HK-2 (cell line): ENCODE measurements around the gene USF1.
"Not testable (repeated sequence)": the region's sequence is repeated elsewhere in the genome, so short reads cannot be mapped to it uniquely, and the experiment has no call there.

ENCODE experiments used
- DNase-seq: peaks from one replicate; pipeline ENCODE4 v3.0.0-alpha.2; 2018; ENCODE audit not compliant: unreplicated experiment

The USF1 gene

DNA sequence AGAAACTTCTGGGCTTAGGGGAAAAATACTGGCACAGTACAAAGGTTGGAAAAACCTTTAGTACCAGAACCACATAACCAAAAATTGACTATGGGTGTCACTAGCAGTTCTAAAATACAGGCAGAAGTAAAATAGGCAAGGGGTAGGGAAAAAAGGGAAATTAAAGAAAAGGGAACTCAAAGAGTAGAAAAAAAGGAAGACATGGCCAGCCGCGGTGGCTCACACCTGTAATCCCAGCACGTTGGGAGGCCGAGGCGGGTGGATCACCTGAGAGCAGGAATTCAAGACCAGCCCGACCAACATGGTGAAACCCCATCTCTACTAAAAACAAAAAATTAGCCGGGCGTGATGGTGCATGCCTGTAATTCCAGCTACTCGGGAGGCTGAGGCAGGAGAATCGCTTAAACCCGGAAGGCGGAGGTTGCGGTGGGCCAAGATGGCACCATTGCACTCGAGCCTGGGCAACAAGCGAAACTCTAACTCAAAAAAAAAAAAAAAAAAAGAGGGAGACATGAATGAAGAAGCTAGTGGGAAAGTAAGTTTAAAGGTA is 26.6 kb downstream of the USF1 start:
- not testable (repeated sequence) for DNase-seq

DNA sequence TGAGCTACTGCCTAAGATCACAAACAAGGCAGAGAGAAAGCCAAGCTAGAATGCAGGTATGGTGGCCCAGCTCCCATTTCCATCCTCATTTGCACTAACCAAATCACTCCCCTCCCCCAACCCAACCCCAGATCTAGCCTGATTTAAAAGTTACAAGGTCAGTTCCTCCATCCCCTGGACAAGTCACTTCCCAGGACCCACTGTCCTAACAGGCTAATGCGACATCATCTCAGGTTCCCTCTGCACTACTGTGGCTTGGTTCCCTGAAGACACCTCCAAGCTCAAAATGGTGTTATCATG is 27.2 kb downstream of the USF1 start:
- no peak for DNase-seq

DNA sequence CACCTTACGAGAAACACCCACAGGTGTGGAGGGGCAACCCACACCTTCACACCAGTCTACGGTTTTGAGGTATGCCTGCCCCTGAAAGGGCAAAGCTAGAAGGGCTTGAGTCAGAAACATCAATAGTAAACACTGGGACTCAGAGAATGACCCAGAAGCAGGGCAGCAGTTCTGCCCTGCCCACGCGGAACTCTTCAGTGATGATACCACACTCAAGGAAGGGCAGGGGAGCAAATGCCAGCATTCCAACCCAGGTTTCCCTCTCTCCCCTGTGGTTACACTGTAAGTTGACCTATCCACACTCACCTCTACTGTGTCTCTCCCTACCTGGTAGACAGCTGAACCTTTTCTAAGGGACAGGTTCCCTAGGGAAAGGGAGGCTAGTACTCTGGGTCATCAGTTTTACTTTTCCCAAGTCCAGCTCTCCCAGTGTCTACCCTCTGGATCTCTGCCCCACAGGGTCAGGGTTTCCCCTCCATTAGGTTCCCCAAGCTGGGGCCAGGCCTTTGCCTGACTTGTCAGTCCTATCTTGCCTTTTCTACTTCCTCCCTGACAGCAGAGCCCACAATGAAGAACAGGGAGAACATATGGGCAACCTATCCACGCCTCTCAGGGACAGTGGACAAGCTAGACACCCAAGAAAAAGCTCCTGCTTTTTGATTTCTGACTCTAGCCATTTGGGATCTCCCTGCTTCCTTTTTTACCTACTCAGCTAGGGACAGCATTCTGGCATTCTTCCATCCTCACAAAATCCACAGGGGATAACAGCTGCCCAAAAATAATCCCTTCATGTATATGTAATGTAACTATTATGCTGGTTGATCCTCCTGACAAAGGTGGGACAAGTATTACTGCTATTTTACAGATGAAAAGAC is 27.8 kb downstream of the USF1 start:
- no peak for DNase-seq

GRCh38 chr1:161017181-161017580 is 28.6 kb downstream of the USF1 start:
- not testable (repeated sequence) for DNase-seq

GRCh38 chr1:161016683-161017082 is 29.1 kb downstream of the USF1 start:
- DNase-seq = not testable (repeated sequence)

GRCh38 chr1:161013488-161014230 is 32.1 kb downstream of the USF1 start:
- DNase-seq = peak; percentile 74

- no peak for DNase-seq
Measured at GRCh38 chr1:161013131-161013487, 32.7 kb downstream of the USF1 start.

DNA sequence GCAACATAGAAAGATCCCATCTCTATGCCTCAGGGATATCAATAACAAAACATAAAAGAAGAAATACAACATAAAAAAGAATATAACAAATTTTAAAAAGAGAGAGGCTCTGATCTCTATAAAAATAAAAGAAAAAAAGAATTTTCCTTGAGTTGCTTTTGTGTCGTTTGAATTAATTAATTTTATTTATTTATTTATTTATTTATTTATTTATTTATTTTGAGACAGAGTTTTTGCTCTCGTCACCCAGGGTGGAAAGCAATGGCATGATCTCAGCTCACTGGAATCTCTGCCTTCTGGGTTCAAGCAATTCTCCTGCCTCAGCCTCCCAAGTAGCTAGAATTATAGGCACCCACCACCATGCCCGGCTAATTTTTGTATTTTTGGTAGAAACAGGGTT is 33.4 kb downstream of the USF1 start:
- DNase-seq = no peak

- DNase-seq = no peak
Measured at GRCh38 chr1:161009602-161010211, 36.1 kb downstream of the USF1 start.

DNA sequence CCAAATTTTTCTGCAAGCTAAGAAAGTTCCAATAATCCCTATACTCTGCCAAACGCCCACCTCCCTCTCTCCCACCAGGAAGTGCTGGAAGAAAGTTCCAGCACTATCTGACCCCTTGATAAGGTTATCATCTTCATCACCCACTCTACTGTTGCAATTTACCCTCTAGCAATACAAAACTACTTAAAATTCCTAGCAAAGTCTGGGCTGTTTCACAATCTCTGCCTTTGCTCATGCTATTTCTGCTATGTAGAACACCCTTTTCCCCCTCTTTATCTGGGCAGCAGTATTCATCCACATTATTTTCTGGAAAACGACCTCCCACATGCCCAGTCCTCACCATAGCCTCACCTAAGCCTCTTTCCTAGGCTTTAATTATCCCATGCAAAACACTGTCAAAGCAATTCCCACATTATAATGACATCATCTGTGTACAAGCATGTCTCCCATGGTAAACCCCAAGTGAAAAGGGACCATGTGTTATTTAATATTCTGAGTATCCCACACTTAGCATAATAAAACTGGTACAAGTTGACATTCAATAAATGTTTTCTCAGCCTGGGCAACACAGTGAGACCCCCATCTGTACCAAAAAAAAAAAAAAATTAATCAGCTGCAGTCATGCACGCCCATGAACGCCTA is 36.8 kb downstream of the USF1 start:
- DNase-seq = no peak

GRCh38 chr1:161007369-161007768 is 38.4 kb downstream of the USF1 start:
- no peak for DNase-seq

DNA sequence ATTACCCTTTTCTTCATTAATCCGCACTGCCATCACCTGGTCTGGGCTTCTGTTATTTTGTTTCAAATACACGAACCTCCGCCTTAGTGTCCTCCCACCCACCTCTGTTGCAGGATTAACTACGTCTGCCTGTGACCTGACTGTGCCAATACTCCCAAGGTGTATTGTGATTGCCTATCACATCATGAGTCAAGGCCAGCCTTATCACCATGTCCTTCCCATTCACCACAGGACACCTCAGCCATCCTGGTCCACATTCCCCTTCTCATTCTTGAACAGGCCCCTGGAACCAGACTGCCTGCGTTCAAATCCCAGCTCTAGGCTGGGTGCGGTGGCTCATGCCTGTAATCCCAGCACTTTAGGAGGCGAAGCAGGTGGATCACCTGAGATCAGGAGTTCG is 39.2 kb downstream of the USF1 start:
- no peak for DNase-seq

- no peak for DNase-seq
Measured at GRCh38 chr1:161001525-161001924, 44.3 kb downstream of the USF1 start.

DNA sequence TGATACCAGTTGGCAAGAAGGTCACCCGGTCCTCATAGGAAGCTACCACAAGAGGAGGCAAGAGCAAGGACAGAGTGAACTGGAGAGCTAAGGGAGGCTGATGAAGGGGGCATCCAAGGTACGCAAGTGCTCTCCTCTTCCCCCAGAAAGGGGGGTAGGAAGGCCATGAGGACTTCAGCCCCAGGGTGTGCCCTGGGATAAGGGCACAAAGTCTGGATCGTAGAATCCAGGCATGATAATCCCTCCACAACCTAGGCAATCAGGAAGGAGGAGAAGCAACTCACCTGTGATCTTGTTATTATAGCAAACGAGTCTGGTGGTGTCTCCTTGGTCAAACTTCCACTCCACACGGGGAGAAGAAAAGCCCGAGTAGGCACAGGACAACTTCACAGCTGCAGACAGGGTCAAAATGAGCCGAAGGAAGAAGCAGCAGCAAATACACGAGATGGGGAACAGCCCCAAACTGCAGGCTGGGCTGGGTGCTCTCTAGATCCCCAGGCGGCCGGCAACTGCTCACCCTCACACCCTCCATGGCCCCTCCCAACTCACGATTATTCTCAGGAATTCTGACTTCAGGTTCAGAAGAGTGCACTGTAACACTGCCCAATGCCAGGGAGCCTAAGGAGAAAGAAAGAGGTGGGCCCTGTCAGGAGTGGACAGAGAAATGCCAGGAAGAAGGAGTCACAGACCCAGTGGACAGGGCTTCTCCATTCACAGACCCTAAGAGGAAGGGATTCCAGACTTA is 44.9 kb downstream of the USF1 start:
- DNase-seq = no peak

DNA sequence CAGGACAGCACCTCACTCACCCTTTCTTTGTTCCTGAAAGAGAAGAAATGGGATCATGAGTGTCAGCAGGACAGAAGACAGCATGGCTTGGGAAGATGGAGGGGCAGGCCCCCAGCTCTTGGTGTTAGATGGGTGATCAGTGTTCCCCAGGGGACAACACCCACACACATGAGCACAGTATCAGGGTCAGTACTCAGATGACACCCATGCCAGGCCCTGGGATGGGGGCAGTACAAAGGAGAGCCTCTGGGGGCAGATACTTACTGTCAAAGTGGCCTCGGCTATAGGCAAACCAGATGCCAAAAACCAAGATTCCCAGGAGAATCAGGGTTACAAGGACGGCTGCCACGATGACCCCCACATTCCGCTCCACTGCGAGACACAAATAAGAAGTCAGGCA is 46.4 kb downstream of the USF1 start:
- no peak for DNase-seq

DNA sequence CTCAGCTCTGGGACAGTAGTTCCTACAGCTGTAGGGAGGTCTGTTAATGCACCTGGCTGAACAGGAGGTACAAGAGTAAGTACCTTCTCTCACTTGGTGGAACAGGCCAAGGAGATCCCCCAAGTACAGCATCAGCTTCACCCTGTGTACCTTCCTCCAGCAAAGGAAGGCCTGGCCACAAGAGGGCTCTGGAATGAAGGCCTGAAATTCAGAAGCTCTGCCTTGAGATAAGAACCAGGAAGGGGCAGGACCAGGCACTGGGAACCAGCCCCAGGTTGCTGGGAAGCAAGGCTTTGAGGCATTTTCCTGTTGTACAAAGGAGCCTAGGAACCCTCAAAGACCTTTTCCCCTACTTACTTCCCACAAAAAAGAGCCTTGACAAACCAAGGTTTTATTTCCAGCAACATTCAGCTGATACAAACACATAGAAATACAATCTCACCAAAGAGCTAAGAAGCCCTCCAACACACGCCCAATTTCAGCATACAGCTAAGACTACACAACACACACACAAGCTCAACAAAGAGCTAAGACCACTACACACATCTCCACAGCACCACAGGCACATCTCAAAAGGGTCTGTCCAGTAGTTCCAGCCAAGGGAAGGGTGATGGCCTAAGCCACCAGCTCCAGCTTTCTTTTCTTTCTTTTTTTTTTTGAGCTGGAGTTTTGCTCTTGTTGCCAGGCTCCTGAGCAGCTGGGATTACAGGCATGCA is 48.3 kb downstream of the USF1 start:
- DNase-seq = no peak

GRCh38 chr1:160996178-160996577 is 49.6 kb downstream of the USF1 start:
- DNase-seq = peak; percentile 31

GRCh38 chr1:160993544-160994193 is 52.1 kb downstream of the USF1 start:
- DNase-seq = no peak

DNA sequence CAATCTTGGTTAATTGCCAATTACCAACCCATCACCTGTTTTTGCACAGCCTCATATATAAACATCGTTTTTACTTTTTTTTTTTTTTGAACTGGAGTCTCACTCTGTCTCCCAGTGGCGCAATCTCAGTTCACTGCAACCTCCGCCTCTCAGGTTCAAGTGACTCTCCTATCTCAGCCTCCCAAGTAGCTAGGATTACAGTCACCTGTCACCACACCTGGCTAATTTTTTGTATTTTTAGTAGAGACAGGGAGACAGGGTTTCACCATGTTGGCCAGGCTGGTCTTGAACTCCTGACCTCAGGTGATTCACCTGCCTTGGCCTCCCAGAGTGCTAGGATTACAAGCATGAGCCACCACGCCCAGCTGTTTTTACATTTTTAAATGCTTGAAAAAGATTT is 53.7 kb downstream of the USF1 start:
- not testable (repeated sequence) for DNase-seq
